Neuronal stem cell (in vitro differentiated cells): ENCODE measurements around the gene C5. TPM values are rescaled to one million over a fixed set of nuclear protein-coding genes. Genes with fewer than 3 reads are reported as not detected.
"Not testable (repeated sequence)": the region's sequence is repeated elsewhere in the genome, so short reads cannot be mapped to it uniquely, and the experiment has no call there.

ENCODE experiments used
- DNase-seq: peaks from one replicate; pipeline ENCODE4 v3.0.0-alpha.2; 2013; ENCODE audit warnings: low spot score
- H2AFZ ChIP-seq: one replicate; pipeline ENCODE4 v1.6.1; 2013; ENCODE audit warnings: mild to moderate bottlenecking, low read length, inconsistent platforms
- H2AK5ac ChIP-seq: 2 replicates; pipeline ENCODE4 v1.6.1; 2013; ENCODE audit warnings: low read depth, mild to moderate bottlenecking, inconsistent platforms, low read length, moderate library complexity, mixed read lengths
- H2BK120ac ChIP-seq: 2 replicates; pipeline ENCODE4 v1.6.1; 2013; ENCODE audit warnings: low read depth, mild to moderate bottlenecking, inconsistent platforms, low read length, moderate library complexity, mixed read lengths
- H2BK12ac ChIP-seq: one replicate; pipeline ENCODE4 v1.6.1; 2013; ENCODE audit warnings: low read length, inconsistent platforms
- H2BK15ac ChIP-seq: 2 replicates; pipeline ENCODE4 v1.6.1; 2013; ENCODE audit warnings: mild to moderate bottlenecking, low read length, inconsistent platforms, mixed read lengths
- H2BK5ac ChIP-seq: one replicate; pipeline ENCODE4 v1.6.1; 2013; ENCODE audit warnings: inconsistent platforms, mild to moderate bottlenecking, low read length, moderate library complexity
- H3K14ac ChIP-seq: one replicate; pipeline ENCODE4 v1.6.1; 2013; ENCODE audit warnings: low read length, inconsistent platforms
- H3K18ac ChIP-seq: 2 replicates; pipeline ENCODE4 v1.6.1; 2013; ENCODE audit warnings: low read length, inconsistent platforms
- H3K23ac ChIP-seq: 2 replicates; pipeline ENCODE4 v1.6.1; 2013; ENCODE audit warnings: low read depth, mild to moderate bottlenecking, mixed read lengths, low read length, inconsistent platforms; ENCODE audit not compliant: poor library complexity
- H3K27ac ChIP-seq: replicated peaks from 3 replicates; pipeline ENCODE4 v1.5.1; 2013; ENCODE audit warnings: low read length, inconsistent platforms
- H3K27me3 ChIP-seq, 3 experiments: 2 replicates each; pipeline ENCODE4 v1.6.1; 2013; ENCODE audit warnings: low read length in 3 of 3, mild to moderate bottlenecking in 2 of 3, inconsistent platforms in 1 of 3, low read depth in 1 of 3, mixed read lengths in 1 of 3, moderate library complexity in 1 of 3; ENCODE audit not compliant: control insufficient read depth in 3 of 3, insufficient read depth in 3 of 3
- H3K36me3 ChIP-seq, 2 donors: replicated peaks in 1 of 2; 2 replicates each; pipeline ENCODE4 v1.6.1; 2013; ENCODE audit warnings: low read length in 2 of 2; ENCODE audit not compliant: control insufficient read depth in 2 of 2, insufficient read depth in 2 of 2
- H3K4ac ChIP-seq: 2 replicates; pipeline ENCODE4 v1.6.1; 2013; ENCODE audit warnings: inconsistent platforms, mild to moderate bottlenecking, low read length, moderate library complexity
- H3K4me1 ChIP-seq, 2 donors: 1 replicate in 1 of 2; 2 replicates in 1 of 2; pipeline ENCODE4 v1.6.1; 2013; ENCODE audit warnings: low read length in 2 of 2, low read depth in 1 of 2; ENCODE audit not compliant: control insufficient read depth in 2 of 2, insufficient read depth in 1 of 2
- H3K4me2 ChIP-seq: one replicate; pipeline ENCODE4 v1.6.1; 2013; ENCODE audit warnings: mild to moderate bottlenecking, low read length, inconsistent platforms; ENCODE audit not compliant: insufficient read depth, poor library complexity, severe bottlenecking
- H3K4me3 ChIP-seq, 2 donors: 2 replicates each; pipeline ENCODE4 v1.5.1; 2013; ENCODE audit warnings: low read length in 2 of 2, mild to moderate bottlenecking in 2 of 2, inconsistent platforms in 1 of 2, moderate library complexity in 1 of 2
- H3K79me1 ChIP-seq: one replicate; pipeline ENCODE4 v1.6.1; 2013; ENCODE audit warnings: low read depth, mild to moderate bottlenecking, inconsistent platforms, low read length, moderate library complexity
- H3K9ac ChIP-seq: one replicate; pipeline ENCODE4 v1.6.1; 2013; ENCODE audit warnings: mild to moderate bottlenecking, low read depth, low read length, inconsistent platforms; ENCODE audit not compliant: poor library complexity
- H3K9me3 ChIP-seq, 2 donors: replicated peaks in 1 of 2; 2 replicates each; pipeline versions ENCODE3 to v1.6.1; 2013; ENCODE audit warnings: low read length in 2 of 2, mild to moderate bottlenecking in 2 of 2, inconsistent platforms in 1 of 2, low read depth in 1 of 2, mixed read lengths in 1 of 2, moderate library complexity in 1 of 2; ENCODE audit not compliant: control insufficient read depth in 2 of 2, insufficient read depth in 1 of 2
- H4K8ac ChIP-seq: one replicate; pipeline ENCODE4 v1.6.1; 2013; ENCODE audit warnings: low read depth, mild to moderate bottlenecking, inconsistent platforms, low read length, moderate library complexity
- H4K91ac ChIP-seq: one replicate; pipeline ENCODE4 v1.6.1; 2013; ENCODE audit warnings: low read length, low read depth, mild to moderate bottlenecking, inconsistent platforms; ENCODE audit not compliant: poor library complexity
- WGBS, 2 donors: extraction: QIAGEN DNeasy Blood & Tissue Kit; methylation state at CpG; one replicate each; pipeline ENCODE4 v1.1.7; 2013; ENCODE audit warnings: missing lambda C conversion rate in 2 of 2, mixed read lengths in 1 of 2; ENCODE audit not compliant: insufficient read length in 2 of 2, insufficient replicate concordance in 1 of 2; ENCODE audit errors: extremely low coverage in 2 of 2; 5-methylcytosine and 5-hydroxymethylcytosine counted together
- polyA plus RNA-seq, 2 experiments: library from polyadenylated mRNA; stranded (reverse); fragments of 200-250 nt; gene quantifications; one replicate each; pipeline ENCODE4 v1.2.3, GENCODE V29; 2013

C5 gene
- 4.4 TPM for polyA plus RNA-seq (2013, experiment 1 of 2)
- 4.7 TPM for polyA plus RNA-seq (2013, experiment 2 of 2)

GRCh38 chr9:121050128-121050988 lies at the start of gene C5:
Gene C5, minus strand, starts transcription at chr9:121050275. Its CDS starts 29 bp downstream, at chr9:121050246.
- H3K4me2 ChIP-seq, result no peak within 1 kb of the TSS
- H3K27me3 ChIP-seq, result no peaks in the 10 kb centered on the region
- H2BK12ac ChIP-seq, result no peak within 1 kb of the TSS
- no peaks in the 10 kb centered on the region for H3K79me1 ChIP-seq
- H3K9me3 ChIP-seq, result no peaks in the 10 kb centered on the region
- no peak within 1 kb of the TSS for H3K27ac ChIP-seq
- WGBS, 2 donors, result no CpG with 5 or more reads among the region's 6 CpGs
- peaks cover 0 to 5% of the 10 kb centered on the region in 2 donors for H3K4me1 ChIP-seq
- no peak within 1 kb of the TSS for H3K4ac ChIP-seq
- H3K9ac ChIP-seq, result no peak within 1 kb of the TSS
- H2AFZ ChIP-seq, result no peak within 1 kb of the TSS
- no peaks in the 10 kb centered on the region for H3K36me3 ChIP-seq
- H2AK5ac ChIP-seq, result no peak within 1 kb of the TSS
- no peak within 1 kb of the TSS for H3K18ac ChIP-seq
- no peak for DNase-seq
- no peak within 1 kb of the TSS for H2BK15ac ChIP-seq
- no peak within 1 kb of the TSS for H3K4me3 ChIP-seq
- no peak within 1 kb of the TSS for H4K91ac ChIP-seq
- H3K23ac ChIP-seq, result no peak within 1 kb of the TSS
- H2BK120ac ChIP-seq, result no peak within 1 kb of the TSS
- no peak within 1 kb of the TSS for H3K14ac ChIP-seq
- no peak within 1 kb of the TSS for H4K8ac ChIP-seq
- no peak within 1 kb of the TSS for H2BK5ac ChIP-seq

GRCh38 chr9:121098567-121099198 lies 48.6 kb upstream of the C5 start:
- Histone ChIP-seq H3K79me1 (no peaks in the 10 kb centered on the region), H3K23ac (no peak overlapping the region), H3K27me3 (no peaks in the 10 kb centered on the region), H3K9me3 (peaks cover 0 to 13% of the 10 kb centered on the region in 2 donors), H3K27ac (no peak overlapping the region), H3K4me2 (no peak overlapping the region), H3K4me1 (no peaks in the 10 kb centered on the region), H3K14ac (no peak overlapping the region), H3K36me3 (peaks cover 4 to 53% of the 10 kb centered on the region in 2 donors), H2BK15ac (no peak overlapping the region), H3K4ac (no peak overlapping the region), H2BK120ac (no peak overlapping the region), H2BK12ac (no peak overlapping the region), H3K18ac (no peak overlapping the region), H2BK5ac (no peak overlapping the region), H2AFZ (no peak overlapping the region), H4K8ac (no peak overlapping the region), H3K9ac (no peak overlapping the region), H4K91ac (no peak overlapping the region), H3K4me3 (no peak overlapping the region), H2AK5ac (no peak overlapping the region)
- WGBS, 2 donors, result no CpG with 5 or more reads among the region's 5 CpGs
- DNase-seq, result no peak

GRCh38 chr9:121095057-121095456 lies 45.0 kb upstream of the C5 start:
- H2BK5ac ChIP-seq, result no peak overlapping the region
- no peak overlapping the region for H2AFZ ChIP-seq
- no peak for DNase-seq
- no peak overlapping the region for H3K9ac ChIP-seq
- no peak overlapping the region for H3K23ac ChIP-seq
- no peak overlapping the region for H2BK12ac ChIP-seq
- H3K27ac ChIP-seq, result no peak overlapping the region
- no peaks in the 10 kb centered on the region for H3K79me1 ChIP-seq
- H3K18ac ChIP-seq, result no peak overlapping the region
- no peak overlapping the region for H3K4me2 ChIP-seq
- H3K36me3 ChIP-seq, result peaks cover 4 to 76% of the 10 kb centered on the region in 2 donors
- H3K9me3 ChIP-seq, result peaks cover 0 to 13% of the 10 kb centered on the region in 2 donors
- H4K8ac ChIP-seq, result no peak overlapping the region
- H3K27me3 ChIP-seq, result no peaks in the 10 kb centered on the region
- no peaks in the 10 kb centered on the region for H3K4me1 ChIP-seq
- no peak overlapping the region for H3K4ac ChIP-seq
- no peak overlapping the region for H2BK120ac ChIP-seq
- no peak overlapping the region for H2AK5ac ChIP-seq
- no peak overlapping the region for H3K14ac ChIP-seq
- no peak overlapping the region for H2BK15ac ChIP-seq
- no peak overlapping the region for H3K4me3 ChIP-seq
- H4K91ac ChIP-seq, result no peak overlapping the region

GRCh38 chr9:121090743-121091142 lies 40.7 kb upstream of the C5 start:
- not testable (repeated sequence) for H3K27ac ChIP-seq, H3K4me1 ChIP-seq, H2AK5ac ChIP-seq, H2BK12ac ChIP-seq, H3K4ac ChIP-seq, DNase-seq, H2BK120ac ChIP-seq, H2BK15ac ChIP-seq, H2AFZ ChIP-seq, H2BK5ac ChIP-seq, H3K4me3 ChIP-seq, H3K27me3 ChIP-seq, H4K8ac ChIP-seq, H3K18ac ChIP-seq, H3K9ac ChIP-seq, H4K91ac ChIP-seq, H3K4me2 ChIP-seq, H3K79me1 ChIP-seq, H3K14ac ChIP-seq, H3K23ac ChIP-seq, H3K9me3 ChIP-seq
- peaks cover 2 to 58% of the 10 kb centered on the region in 2 donors for H3K36me3 ChIP-seq
- no CpG with 5 or more reads among the region's 6 CpGs for WGBS, 2 donors
